GM18507 (cell line): ENCODE results near the gene COPS9.

Experiments
- DNase-seq: peaks from one replicate; pipeline ENCODE4 v3.0.0; 2011; ENCODE audit warnings: low read depth; ENCODE audit not compliant: insufficient read length; ENCODE audit errors: extremely low spot score
- FAIRE-seq: peaks from 2 replicates; lab custom pipeline; 2011; peaks lifted over from hg19 to GRCh38; lab: Jason Lieb, UNC

COPS9 gene

DNA sequence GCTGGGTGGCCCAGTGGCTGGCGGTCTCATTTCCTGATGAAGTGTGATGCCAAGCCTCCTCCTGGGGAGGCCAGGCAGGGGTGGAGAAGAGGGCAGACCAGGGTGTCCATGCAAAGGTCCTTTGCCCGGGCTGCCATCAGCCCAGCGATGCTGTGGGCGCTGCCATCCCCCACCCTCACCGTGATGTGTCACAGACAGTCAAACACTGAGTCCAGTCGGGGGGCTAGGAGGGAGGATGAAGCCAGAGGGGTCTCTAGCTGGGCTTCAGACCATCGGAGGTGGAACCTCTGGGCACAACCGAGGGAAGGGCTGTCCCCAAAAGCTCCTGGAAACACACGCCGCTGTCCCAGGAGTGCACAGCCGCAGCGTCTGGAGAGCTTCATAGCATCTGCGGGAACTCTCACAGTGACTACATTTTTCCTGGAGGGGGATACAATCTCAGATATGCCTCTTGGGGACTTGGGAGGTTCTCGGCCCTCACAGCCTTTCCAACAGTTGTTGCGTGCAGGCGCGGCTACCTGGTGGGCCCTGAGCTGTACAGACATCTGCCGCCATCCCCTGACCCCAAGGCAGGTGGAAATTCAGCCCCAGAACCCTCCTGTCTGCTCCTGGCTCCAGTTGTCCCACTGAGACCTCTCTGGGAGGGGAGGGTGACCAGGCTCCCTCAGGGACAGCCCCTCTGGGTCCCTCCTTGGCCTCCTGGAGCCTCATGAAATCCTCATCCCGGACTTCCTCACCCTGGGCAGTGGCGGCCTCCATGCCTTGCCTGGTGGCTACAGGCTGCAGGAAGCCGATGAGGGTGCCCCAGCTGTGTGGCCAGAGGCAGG, 30.9 kb upstream of the COPS9 start:
- FAIRE-seq, result no peak
- DNase-seq, result no peak

DNA sequence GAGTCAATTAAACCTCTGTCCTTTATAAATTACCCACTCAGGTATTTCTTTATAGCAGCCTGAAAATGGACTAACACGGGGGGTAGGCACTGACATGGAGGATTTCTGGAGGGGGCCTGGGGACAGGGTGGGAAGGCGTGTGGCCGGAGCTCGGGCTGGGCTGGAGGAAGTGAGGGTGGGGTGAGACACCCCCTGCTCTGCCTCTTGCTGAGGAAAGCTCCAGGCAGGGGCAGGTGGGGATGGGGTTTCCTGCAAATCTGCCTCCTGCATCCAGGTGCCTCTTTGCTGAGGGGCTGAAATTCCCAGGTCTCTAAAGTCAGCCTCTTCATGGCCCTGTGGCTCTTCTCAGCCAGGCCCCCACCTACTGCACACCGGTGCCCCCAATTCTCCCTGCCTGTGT, 30.1 kb upstream of the COPS9 start:
- no peak for FAIRE-seq

DNA sequence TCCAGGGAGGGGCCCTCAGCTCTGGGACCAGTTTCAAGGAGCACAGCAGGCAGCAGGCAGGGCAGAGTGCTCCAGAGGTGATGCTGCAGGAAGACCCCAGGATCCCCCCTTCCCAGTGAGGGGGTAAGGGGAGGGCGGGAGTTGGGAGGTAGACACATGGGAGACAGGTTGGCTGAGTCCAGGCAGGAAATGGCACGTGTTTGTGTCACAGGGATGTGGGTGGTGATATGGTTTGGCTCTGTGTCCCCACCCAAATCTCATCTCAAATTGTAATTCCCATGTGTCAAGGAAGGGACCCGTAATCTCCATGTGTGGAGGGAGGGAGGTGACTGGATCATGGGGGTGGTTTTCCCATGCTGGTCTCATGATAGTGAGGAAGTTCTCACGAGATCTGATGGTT, 29.6 kb upstream of the COPS9 start:
- DNase-seq (no peak), FAIRE-seq (no peak)

More for the DNA sequence above, 30.1 kb upstream of the COPS9 start:
- DNase-seq, result no peak

DNA sequence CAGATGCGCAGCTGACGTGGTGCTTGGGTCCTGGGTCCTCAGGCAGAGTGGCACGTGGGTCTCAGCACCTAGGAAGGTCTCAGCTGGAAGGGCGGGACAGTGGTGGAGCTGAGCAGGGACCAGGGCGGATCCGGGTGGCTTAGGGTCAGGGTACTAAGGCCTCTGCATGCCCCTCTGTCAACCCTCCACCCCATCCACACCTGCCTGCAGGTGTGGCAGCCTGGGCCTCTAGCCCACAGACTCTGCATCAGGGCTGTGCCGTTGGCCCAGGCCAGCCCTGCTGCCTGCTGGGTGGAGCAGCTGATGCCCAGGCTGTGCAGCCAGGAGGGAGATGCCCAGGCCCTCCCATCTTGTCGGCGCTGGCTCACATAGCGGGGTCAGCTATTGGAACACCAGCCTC, 28.9 kb upstream of the COPS9 start:
- no peak for DNase-seq
- no peak for FAIRE-seq

DNA sequence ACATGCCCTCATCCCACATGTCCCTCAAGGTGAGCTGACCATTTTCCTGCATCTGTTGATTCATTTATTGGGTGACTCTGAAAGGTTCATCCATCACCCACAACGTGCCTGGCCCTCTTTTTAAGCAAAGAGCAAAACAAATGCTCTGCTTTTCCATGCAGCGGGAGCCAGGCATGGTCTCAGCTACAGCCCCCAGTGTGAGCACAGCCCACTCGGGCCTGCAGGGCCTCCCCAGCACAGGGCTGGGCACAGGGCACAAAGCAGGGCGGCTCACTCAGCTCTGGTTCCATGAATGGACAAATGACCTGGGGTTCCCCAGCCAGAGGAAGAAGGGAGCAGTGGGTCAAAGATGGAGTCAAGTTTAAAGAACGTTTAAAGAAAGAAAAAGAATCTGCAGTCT, 28.5 kb upstream of the COPS9 start:
- FAIRE-seq, result no peak
- DNase-seq, result no peak

DNA sequence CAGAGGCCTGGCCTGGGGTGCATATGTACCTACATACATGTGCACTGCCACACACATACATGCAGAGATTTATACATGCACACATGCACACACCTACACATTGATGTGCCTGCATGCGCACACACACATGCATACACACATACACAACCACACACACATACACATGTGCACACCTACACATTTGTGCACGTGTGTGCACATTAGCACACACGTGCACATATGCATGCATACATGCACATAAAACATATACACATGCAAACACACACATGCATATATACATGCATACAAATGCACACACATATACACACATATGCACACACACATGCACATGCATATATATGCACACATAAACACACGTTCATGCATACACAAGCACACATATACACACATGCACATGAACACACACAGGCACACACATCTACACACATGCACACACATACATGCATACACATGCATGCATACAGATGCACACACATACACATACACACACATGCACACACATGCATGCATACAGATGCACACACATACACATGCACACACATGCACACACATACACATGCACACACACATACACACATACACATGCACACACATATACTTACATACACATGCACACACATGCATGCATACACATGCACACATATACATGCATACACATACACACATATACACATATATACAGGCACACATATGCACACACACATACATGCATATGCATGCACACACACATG, 27.9 kb upstream of the COPS9 start:
- DNase-seq (no peak), FAIRE-seq (no peak)

DNA sequence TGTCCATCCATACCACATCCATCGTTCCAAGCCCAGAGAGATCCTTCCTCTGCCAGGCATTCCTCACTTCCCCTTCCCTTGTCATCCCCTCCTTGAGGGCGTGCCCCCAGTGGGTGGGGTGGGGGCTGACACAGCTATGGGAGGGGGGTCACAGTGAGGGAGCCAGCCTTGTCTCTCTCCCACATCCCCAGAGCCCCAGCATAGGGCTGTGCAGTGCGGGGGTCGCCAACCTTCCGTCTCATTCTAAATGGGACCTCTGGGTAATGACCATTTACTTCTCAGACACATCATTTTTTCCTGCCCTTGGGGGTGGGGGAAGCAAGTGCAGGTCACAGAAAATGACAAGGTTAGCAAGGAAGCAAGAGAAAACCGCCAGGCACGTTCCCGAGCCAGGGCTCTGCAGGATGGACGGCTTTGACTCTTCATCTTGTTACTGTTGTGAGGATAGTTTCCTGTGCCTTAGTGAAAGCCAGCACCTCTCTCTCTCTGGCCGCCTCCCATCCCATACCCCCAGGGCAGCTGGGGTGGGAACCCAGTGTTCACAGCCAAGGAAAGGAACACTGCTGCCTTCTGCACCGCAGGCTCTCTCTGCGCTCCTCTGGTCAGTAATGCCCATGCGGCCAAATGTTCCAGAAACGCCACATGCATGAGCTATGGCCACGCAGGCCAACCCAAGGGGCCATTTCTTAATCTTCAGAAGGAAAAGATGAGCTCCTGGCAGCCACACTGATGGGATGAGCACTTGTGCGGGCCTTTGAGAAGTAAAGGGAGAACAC, 27.0 kb upstream of the COPS9 start:
- FAIRE-seq, result no peak
- no peak for DNase-seq

DNA sequence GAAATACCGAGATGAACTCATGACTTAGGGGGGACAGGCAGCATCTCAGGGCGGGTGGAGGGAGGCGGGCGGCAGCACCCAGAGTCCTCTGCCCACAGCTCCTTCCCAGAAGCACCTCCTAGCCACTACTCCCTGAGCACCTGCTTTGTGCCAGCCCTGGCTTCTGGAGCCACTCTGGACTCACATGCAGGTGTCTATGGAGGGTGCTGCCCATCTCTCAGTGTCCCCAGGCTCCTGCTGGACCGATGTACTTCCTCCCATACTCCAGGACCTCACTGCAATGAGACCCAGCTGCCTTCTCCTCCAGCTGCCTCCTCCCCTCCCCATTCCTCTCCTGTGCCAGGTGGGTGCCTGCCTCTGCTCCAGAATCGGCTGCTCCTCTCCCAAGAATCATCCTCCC, 26.4 kb upstream of the COPS9 start:
- DNase-seq (no peak), FAIRE-seq (no peak)

DNA sequence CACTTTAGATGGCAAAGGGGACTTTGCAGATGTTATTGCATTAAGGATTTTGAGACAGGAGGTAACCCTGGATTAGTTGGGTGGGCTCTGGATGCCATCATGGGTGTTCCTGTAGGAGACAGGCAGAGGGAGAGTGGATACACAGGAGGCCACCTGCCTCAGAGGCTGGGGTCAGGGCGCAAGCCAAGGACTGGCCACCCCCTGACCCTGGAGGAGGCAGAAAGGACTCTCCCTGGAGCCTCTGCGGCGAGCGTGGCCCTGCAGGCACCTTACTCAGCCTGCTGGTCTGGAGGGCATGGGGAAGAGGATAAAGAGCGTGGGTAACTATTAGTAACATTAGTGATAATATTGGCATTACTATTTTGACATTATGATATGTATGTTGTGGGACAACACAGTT, 25.9 kb upstream of the COPS9 start:
- DNase-seq, result no peak
- no peak for FAIRE-seq

DNA sequence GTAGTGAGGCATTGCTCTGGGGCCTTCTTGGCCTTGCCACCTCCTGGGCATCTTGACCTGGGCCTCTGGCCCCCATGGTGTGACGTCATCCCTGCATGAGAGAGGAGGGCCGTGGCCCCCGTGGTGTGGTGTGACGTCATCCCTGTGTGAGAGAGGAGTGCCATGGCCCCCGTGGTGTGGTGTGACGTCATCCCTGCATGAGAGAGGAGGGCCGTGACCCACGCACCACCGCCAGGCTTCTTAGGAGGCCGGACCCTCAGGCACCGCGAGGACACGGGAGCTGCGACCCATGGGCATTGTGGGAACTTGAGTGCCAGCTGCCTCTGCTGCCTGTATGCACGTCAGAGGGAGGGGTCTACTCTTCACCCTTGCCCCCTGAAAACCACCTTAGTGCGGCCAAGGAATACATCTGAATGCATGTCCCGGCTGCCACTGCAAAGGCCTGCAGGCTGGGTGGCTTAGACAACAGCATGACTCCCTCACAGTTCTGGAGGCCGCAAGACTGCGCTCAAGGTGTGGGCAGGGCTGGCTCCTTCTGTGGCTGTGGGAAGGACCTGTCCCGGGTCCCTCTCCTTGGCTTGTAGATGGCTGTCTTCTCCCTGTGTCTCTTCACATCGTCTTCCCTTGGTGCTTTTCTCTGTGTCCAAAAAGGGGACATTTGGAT, 25.1 kb upstream of the COPS9 start:
- DNase-seq (no peak), FAIRE-seq (no peak)

DNA sequence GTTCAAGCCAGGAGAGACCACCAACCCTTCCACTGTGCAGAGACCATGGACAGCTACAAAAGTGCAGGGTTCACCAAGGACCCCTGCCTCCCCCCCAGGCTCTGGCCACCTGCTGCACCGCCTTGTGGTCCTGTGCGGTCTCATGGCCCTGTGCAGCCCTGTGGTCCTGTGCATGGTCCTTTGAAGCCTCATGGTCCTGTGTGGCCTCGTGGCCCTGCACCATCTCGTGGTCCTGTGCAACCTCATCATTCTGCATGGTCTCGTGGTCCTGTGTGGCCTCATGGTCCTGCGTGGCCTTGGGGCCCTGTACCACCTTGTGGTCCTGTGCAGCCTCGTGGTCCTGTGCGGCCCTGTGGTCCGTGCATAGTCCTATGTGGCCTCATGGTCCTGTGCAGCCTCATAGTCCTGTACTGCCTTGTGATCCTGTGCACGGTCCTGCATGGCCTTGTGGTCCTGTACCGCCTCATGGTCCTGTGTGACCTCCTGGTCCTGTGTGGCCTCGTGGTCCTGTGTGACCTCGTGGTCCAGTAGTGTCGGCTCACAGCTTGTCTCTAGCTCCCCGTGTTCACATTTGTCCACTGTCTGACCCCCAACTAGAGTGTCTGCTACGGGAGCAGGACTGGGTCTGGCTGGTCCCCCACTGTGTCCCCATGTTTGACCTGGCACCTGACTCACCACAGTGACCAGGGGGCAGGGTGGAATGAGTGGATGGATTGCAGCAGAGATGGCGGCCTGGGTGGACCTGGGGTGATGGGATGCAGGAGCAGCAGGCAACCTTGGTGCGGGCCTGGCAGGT, 24.4 kb upstream of the COPS9 start:
- FAIRE-seq, result no peak

DNA sequence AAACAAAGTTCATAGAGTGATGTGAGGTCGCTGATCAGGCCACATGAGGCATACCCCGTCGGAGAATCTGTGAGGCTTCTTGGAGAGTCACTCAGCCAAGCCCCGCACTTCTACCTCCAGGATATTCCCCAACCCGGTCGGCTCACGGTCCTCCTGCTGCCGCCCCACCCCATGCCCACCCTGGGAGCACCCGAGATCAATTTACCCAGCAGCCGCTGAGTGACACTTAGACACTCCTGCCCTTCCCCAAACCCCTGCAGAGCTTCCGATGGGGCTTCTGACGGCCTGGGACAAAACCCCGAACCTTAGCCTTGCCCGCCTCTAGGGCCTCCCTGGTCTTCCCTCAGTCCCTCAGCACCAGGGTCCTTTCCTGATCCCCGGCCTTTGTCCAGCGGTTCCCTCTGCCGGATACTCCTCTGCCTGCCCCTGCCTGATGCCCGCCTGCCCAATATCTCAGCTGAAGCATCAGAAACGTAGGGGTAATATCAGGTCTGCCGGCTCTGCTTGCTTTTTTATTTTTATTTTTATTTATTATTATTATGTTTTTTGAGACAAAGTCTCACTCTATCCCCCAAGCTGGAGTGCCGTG, 23.2 kb upstream of the COPS9 start:
- FAIRE-seq, result no peak
- DNase-seq, result no peak

More for the DNA sequence above, 24.4 kb upstream of the COPS9 start:
- DNase-seq, result no peak

DNA sequence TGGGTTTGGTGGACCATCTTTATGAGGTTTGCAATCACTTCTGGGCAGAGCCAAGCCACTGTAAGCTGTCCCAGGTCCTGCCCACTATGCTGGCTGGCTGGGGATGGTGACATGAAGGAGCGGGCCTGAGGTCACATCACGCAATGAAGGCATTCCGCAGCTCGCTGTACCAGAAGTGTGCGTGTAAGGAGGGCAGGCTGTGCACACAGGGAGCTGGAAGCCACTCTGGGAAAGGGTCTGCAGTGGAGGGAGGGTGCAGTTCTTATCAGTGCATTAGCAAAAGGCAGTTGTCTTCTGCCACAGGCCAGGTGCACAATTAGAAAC, 21.0 kb upstream of the COPS9 start:
- DNase-seq (no peak), FAIRE-seq (no peak)

DNA sequence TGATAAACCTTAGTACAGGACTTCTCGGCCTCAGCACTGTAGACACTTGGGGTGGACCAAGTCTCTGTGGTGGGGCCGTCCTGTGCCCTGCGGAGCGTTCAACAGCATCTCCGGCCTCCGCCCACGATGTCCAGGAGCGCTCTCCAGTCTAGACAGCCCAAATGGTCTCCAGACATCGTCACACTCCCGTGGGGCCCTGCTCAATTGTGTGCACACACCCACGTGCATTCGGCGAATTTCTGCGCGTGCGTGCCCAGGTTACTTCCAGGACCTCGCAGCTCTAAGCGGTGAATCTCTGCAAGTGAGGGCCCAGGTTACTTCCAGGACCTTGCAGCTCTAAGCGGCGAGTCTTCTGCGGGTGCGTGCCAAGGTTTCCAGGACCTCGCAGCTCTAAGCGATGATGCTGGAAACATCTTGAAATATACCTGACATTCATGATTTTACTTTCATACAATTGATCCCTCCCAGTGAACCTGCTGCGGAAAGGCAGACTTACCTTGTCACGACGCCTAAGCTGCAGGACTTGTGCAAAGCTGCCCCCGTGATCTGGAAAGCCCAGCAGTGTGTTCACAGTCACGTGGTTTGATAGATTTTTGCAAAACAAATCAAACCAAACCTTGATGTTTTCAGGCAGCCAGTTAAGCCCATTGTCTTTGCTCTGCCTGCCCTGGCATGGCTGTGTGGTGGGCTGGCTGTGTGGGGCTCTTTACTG, 20.5 kb upstream of the COPS9 start:
- FAIRE-seq (no peak), DNase-seq (no peak)

DNA sequence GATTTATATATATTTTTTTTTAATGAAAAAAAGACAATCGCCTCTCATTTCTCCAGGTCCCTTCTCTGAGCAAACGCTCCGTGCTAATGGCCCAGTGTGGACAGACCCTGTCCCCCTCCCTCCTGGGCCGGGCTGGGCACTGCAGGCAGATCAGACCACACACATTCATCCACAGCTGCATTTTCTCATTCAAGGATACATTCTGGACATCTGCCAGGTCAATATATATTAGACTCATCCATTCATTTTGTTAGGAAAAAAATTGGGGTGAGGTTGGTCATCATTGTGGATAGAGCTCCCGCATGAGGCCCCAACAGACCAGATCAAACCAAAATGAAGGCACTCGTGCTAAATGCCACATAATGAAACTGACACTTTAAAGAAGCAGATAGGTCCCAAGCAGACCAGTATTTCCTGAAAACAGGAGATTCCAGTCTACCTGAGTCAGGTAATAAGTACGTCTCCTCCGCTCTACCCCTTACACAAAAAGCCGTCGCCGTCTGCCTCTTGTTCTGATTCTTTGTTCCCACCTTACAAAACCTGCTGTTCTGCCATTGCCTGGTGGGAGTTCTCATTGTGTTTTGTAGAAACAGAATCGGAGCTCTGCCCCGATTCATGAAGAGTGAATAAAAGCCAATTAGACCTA, 19.8 kb upstream of the COPS9 start:
- FAIRE-seq (no peak), DNase-seq (no peak)

DNA sequence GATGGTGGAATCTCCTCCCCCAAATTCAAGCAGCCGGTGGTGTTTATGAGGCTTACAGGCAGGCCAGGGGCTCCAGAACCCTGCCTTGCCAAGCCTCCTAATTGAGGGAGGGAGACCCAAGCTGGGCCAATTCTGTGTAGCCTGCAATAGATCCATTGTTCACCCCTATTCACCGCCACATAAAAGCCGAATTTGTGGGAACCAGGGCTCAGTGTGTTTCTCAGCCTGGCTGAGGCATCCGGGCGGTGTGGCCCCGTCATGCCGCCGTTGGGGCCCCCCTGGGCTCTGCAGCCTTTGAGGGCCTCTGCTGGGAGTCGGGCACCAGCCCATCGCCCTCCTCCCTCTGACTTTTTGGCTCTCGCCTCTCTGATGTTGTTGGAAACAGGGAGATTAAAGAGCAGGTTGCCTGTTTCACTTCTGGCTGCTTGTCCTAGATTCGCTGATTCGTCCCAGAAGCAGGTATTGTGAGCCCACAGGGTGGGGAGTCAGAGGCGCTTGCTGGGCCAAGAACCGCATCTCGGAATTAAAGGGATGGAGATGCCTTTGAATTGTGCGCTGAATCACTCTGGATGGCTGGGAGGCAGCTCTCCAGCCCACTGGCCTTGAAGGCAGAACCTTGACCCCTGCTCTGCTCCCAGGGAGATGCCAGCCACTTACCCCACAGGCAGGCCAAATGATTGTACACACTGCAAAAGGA, 19.1 kb upstream of the COPS9 start:
- FAIRE-seq (no peak), DNase-seq (no peak)

DNA sequence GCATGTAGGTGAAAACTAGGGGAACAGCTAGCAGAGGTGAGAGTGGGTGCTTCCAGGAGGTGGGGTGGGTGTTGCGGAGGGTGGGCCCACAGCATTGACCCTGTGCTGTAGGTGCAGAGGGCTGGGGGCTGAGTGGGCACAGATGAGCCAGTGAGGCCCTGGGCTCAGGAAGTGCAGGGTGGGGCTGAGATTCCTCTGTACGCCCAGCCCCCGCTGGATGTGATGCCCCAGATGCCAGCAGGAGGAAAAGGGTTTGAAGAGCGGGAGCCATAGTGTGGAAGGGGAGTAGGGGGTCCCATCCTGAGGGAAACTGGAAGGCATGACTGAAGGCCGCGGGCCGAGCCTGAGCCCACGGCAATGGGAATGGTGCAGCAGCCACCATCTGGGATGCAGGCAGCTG, 18.5 kb upstream of the COPS9 start:
- DNase-seq (no peak), FAIRE-seq (no peak)
